ENCODE results near the gene PAX8. TPM values are rescaled to one million over a fixed set of nuclear protein-coding genes. Genes with fewer than 3 reads are reported as not detected.

The PAX8 gene
- total and polyA plus RNA-seq, 2 of the 13 experiments (the other 11 are each of a cell fraction or from before 2014, with no cell fraction given) = 1.5 to 8.8 TPM

DNA sequence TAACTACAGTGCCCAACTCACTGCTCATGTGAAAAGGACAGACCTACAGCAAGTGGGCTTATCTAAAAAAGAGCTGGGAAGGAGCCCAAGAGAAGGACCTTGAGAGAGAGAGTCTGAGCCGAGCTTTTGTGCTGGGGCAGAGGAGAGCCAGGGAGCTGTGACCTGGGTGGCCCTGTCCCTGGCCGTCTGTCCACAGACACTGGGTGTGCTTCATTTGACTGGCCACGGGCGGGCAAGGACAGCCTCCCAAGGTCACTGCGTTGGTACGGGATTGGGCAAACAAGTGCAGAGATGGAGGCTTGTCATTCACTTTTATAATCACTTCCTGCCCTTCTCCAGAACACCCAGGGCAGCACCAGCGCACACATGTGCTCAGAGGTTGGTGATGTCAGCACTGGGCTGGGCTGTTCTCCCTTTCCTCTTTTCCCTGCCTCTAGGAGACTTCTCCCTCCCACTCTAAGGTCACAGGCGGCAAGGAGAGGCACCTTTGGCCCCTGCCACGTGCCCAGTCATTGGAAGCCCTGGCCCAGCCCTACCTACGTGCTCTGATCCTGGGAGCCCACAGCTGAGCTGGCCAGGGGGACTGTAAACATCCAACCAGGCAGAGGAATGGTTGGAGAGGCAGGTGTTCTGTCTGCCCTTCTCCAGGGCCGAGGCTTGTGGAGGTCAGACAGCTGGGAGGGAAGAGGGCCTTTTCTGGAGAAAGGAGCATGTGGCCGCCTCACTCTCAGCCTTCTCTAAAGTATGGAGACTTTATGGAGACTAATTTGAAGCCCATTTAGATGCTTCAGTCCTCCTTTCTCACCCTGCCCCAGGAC, 111.4 kb downstream of the PAX8 start (continued):
- TF ChIP-seq, protein P1, sequence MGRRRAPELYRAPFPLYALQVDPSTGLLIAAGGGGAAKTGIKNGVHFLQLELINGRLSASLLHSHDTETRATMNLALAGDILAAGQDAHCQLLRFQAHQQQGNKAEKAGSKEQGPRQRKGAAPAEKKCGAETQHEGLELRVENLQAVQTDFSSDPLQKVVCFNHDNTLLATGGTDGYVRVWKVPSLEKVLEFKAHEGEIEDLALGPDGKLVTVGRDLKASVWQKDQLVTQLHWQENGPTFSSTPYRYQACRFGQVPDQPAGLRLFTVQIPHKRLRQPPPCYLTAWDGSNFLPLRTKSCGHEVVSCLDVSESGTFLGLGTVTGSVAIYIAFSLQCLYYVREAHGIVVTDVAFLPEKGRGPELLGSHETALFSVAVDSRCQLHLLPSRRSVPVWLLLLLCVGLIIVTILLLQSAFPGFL (CRISPR knock-in tag; IDR thresholded peaks at IDR 0.05) = no peak
- TF ChIP-seq SIX1 (CRISPR knock-in tag; IDR thresholded peaks at IDR 0.05; ENCODE audit: borderline replicate concordance) = peak; percentile 74; the same call in 1 of the 2 replicates
- no peak for TF ChIP-seq CCAR2 (optimal IDR thresholded peaks at IDR 0.05; ENCODE audit: low read depth, low read length)
- TF ChIP-seq, protein P2, sequence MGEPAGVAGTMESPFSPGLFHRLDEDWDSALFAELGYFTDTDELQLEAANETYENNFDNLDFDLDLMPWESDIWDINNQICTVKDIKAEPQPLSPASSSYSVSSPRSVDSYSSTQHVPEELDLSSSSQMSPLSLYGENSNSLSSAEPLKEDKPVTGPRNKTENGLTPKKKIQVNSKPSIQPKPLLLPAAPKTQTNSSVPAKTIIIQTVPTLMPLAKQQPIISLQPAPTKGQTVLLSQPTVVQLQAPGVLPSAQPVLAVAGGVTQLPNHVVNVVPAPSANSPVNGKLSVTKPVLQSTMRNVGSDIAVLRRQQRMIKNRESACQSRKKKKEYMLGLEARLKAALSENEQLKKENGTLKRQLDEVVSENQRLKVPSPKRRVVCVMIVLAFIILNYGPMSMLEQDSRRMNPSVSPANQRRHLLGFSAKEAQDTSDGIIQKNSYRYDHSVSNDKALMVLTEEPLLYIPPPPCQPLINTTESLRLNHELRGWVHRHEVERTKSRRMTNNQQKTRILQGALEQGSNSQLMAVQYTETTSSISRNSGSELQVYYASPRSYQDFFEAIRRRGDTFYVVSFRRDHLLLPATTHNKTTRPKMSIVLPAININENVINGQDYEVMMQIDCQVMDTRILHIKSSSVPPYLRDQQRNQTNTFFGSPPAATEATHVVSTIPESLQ (CRISPR knock-in tag; conservative IDR thresholded peaks at IDR 0.05) = 0 out of 2 replicates have a peak, but pooled peaks have one; percentile 63
- TF ChIP-seq, protein P3, sequence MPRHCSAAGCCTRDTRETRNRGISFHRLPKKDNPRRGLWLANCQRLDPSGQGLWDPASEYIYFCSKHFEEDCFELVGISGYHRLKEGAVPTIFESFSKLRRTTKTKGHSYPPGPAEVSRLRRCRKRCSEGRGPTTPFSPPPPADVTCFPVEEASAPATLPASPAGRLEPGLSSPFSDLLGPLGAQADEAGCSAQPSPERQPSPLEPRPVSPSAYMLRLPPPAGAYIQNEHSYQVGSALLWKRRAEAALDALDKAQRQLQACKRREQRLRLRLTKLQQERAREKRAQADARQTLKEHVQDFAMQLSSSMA (CRISPR knock-in tag; IDR thresholded peaks at IDR 0.05) = peak; percentile 94
- peak; percentile 96 for TF ChIP-seq HOXA3 (CRISPR knock-in tag; IDR thresholded peaks at IDR 0.05)
- TF ChIP-seq ZNF510 (CRISPR knock-in tag; IDR thresholded peaks at IDR 0.05; ENCODE audit: low read depth) = peak; percentile 5
- TF ChIP-seq, protein P4, sequence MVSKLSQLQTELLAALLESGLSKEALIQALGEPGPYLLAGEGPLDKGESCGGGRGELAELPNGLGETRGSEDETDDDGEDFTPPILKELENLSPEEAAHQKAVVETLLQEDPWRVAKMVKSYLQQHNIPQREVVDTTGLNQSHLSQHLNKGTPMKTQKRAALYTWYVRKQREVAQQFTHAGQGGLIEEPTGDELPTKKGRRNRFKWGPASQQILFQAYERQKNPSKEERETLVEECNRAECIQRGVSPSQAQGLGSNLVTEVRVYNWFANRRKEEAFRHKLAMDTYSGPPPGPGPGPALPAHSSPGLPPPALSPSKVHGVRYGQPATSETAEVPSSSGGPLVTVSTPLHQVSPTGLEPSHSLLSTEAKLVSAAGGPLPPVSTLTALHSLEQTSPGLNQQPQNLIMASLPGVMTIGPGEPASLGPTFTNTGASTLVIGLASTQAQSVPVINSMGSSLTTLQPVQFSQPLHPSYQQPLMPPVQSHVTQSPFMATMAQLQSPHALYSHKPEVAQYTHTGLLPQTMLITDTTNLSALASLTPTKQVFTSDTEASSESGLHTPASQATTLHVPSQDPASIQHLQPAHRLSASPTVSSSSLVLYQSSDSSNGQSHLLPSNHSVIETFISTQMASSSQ (IDR thresholded peaks at IDR 0.05; ENCODE audit: low read depth) = peak; percentile 43; the same call in 1 of the 2 replicates
- TF ChIP-seq, protein P4 (CRISPR knock-in tag; IDR thresholded peaks at IDR 0.05; ENCODE audit: borderline replicate concordance) = peak; percentile 83
- peak; percentile 99 for TF ChIP-seq SAP130 (CRISPR knock-in tag; IDR thresholded peaks at IDR 0.05; ENCODE audit: low read depth)
- TF ChIP-seq NFE2L1 (CRISPR knock-in tag; IDR thresholded peaks at IDR 0.05; ENCODE audit: borderline replicate concordance) = peak; percentile 46; the same call in 1 of the 2 replicates
- peak; percentile 84; the same call in 1 of the 2 replicates for TF ChIP-seq ZSCAN22 (CRISPR knock-in tag; IDR thresholded peaks at IDR 0.05)
- TF ChIP-seq ZNF121 (CRISPR knock-in tag; IDR thresholded peaks at IDR 0.05) = peak; percentile 64
- TF ChIP-seq SOX13 (IDR thresholded peaks at IDR 0.05) = peak; percentile 37
- TF ChIP-seq SOX13 (CRISPR knock-in tag; conservative IDR thresholded peaks at IDR 0.05 in 1 of 2, IDR thresholded peaks at IDR 0.05 in 1 of 2) = peak in 1 of 2 experiments; percentile 88; a peak in 2 of 4 replicates
- TF ChIP-seq, protein P5, sequence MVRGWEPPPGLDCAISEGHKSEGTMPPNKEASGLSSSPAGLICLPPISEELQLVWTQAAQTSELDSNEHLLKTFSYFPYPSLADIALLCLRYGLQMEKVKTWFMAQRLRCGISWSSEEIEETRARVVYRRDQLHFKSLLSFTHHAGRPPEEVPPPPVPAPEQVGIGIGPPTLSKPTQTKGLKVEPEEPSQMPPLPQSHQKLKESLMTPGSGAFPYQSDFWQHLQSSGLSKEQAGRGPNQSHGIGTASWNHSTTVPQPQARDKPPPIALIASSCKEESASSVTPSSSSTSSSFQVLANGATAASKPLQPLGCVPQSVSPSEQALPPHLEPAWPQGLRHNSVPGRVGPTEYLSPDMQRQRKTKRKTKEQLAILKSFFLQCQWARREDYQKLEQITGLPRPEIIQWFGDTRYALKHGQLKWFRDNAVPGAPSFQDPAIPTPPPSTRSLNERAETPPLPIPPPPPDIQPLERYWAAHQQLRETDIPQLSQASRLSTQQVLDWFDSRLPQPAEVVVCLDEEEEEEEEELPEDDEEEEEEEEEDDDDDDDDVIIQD (CRISPR knock-in tag; IDR thresholded peaks at IDR 0.05; ENCODE audit: low read depth) = peak; percentile 88; the same call in 1 of the 2 replicates
- peak; percentile 67; the same call in 1 of the 2 replicates for TF ChIP-seq ZNF558 (CRISPR knock-in tag; IDR thresholded peaks at IDR 0.05; ENCODE audit: borderline replicate concordance)
- no peak for TF ChIP-seq NR3C1 (CRISPR knock-in tag; IDR thresholded peaks at IDR 0.05)
- TF ChIP-seq HOXA7 (CRISPR knock-in tag; IDR thresholded peaks at IDR 0.05) = peak; percentile 65; the same call in 1 of the 2 replicates
